ENCODE results near the gene TSHB. TPM values are rescaled to one million over a fixed set of nuclear protein-coding genes. Genes with fewer than 3 reads are reported as not detected.
A peak's percentile ranks its signal among the peaks of the same experiment; 100 is the strongest.

The TSHB gene
- total and polyA plus RNA-seq, 7 experiments from 2014 or later = not detected

GRCh38 chr1:115063228-115063901, 33.7 kb downstream of the TSHB start:
- Histone ChIP-seq H3K4me3 (ENCODE audit: low read length) (peak overlapping the region; percentile 36), H3K9me3 (ENCODE audit: control insufficient read depth in 2 of 3, low read length in 3 of 3) (no peaks in the 10 kb centered on the region), H3K27ac (ENCODE audit: low read depth, low read length) (peak overlapping the region; percentile 84), H3K36me3 (ENCODE audit: control insufficient read depth in 2 of 3, insufficient read depth in 3 of 3, low read length in 3 of 3) (no peaks in the 10 kb centered on the region), H3K4me1 (ENCODE audit: control insufficient read depth in 2 of 2, insufficient read depth in 2 of 2, low read length in 2 of 2) (peaks cover 32% of the 10 kb centered on the region in 2 donors), H3K27me3 (ENCODE audit: control insufficient read depth in 2 of 2, insufficient read depth in 2 of 2, low read length in 2 of 2) (no peaks in the 10 kb centered on the region)
- ChIA-PET POLR2A (interaction anchor here (0.6 to 2.0 kb wide), 5 partner anchors 16 to 42 kb away, joined by 3 to 10 read pairs (median 6); no protein-coding TSS in a partner anchor), CTCF (interaction anchor here (0.8 kb wide), 1 partner anchor 47 kb away, joined by 3 read pairs; no protein-coding TSS in a partner anchor)
- Mint-ChIP-seq H3K36me3 (peaks cover 0 to 7% (median 3%) of the 10 kb centered on the region in 5 donors), H3K27me3 (peaks cover 0 to 6% (median 0%) of the 10 kb centered on the region in 5 donors), H3K4me3 (peak overlapping the region; percentile 60 to 87 (median 78)), H3K4me1 (peaks cover 36 to 59% (median 46%) of the 10 kb centered on the region in 7 donors), H3K27ac (peak overlapping the region; percentile 89 to 100 (median 99)), H3K9me3 (peaks cover 0 to 9% (median 0%) of the 10 kb centered on the region in 11 donors)
- intact Hi-C loops (cut with micrococcal nuclease) = loop anchor here (2.0 kb wide), 4 partner anchors 283 to 1991 kb away; partner anchors contain the start of genes BCAS2 (in 1 of the 2), LRIG2 (in 1 of the 2), NRAS (in 1 of the 2) and SIKE1 (in 1 of the 2)
- ATAC-seq (peak; percentile 72), DNase-seq (peak in 7 of 9 donors; percentile 70 to 87 (median 82))

- intact Hi-C loops (cut with micrococcal nuclease) = no loop called here
- Histone ChIP-seq H3K36me3 (ENCODE audit: control insufficient read depth in 2 of 3, insufficient read depth in 3 of 3, low read length in 3 of 3) (no peaks in the 10 kb centered on the region), H3K9me3 (ENCODE audit: control insufficient read depth in 2 of 3, low read length in 3 of 3) (no peaks in the 10 kb centered on the region), H3K4me1 (ENCODE audit: control insufficient read depth in 2 of 2, insufficient read depth in 2 of 2, low read length in 2 of 2) (peaks cover 32% of the 10 kb centered on the region in 2 donors), H3K4me3 (ENCODE audit: low read length) (no peak overlapping the region), H3K27me3 (ENCODE audit: control insufficient read depth in 2 of 2, insufficient read depth in 2 of 2, low read length in 2 of 2) (no peaks in the 10 kb centered on the region), H3K27ac (ENCODE audit: low read depth, low read length) (no peak overlapping the region)
- H3K4me1 Mint-ChIP-seq = peaks cover 36 to 67% (median 53%) of the 10 kb centered on the region in 7 donors
- peaks cover 0 to 3% (median 0%) of the 10 kb centered on the region in 5 donors for H3K27me3 Mint-ChIP-seq
- DNase-seq (no peak), ATAC-seq (no peak)
- peaks cover 0 to 9% (median 0%) of the 10 kb centered on the region in 11 donors for H3K9me3 Mint-ChIP-seq
- peak overlapping the region in 8 of 10 donors; percentile 11 to 83 (median 49) for H3K4me3 Mint-ChIP-seq
- H3K27ac Mint-ChIP-seq = peak overlapping the region in 8 of 9 donors; percentile 45 to 100 (median 98)
- CTCF ChIA-PET = interaction anchor here (0.8 to 1.5 kb wide), 2 partner anchors 12 to 46 kb away, joined by 3 to 6 read pairs; no protein-coding TSS in a partner anchor
- POLR2A ChIA-PET = interaction anchor here (1.7 kb wide), 1 partner anchor 35 kb away, joined by 8 read pairs; no protein-coding TSS in a partner anchor
- peaks cover 0 to 7% (median 0%) of the 10 kb centered on the region in 5 donors for H3K36me3 Mint-ChIP-seq
Observed at GRCh38 chr1:115064461-115064860, 34.8 kb downstream of the TSHB start.

GRCh38 chr1:115065021-115065420, 35.4 kb downstream of the TSHB start:
- DNase-seq = no peak
- ChIA-PET CTCF (interaction anchor here (1.5 kb wide), 1 partner anchor 12 kb away, joined by 6 read pairs; no protein-coding TSS in a partner anchor), POLR2A (interaction anchor here (1.7 kb wide), 1 partner anchor 34 kb away, joined by 8 read pairs; no protein-coding TSS in a partner anchor)
- Histone ChIP-seq H3K27me3 (ENCODE audit: control insufficient read depth in 2 of 2, insufficient read depth in 2 of 2, low read length in 2 of 2) (no peaks in the 10 kb centered on the region), H3K4me1 (ENCODE audit: control insufficient read depth in 2 of 2, insufficient read depth in 2 of 2, low read length in 2 of 2) (peaks cover 32 to 37% of the 10 kb centered on the region in 2 donors), H3K4me3 (ENCODE audit: low read length) (no peak overlapping the region), H3K27ac (ENCODE audit: low read depth, low read length) (no peak overlapping the region), H3K36me3 (ENCODE audit: control insufficient read depth in 2 of 3, insufficient read depth in 3 of 3, low read length in 3 of 3) (no peaks in the 10 kb centered on the region), H3K9me3 (ENCODE audit: control insufficient read depth in 2 of 3, low read length in 3 of 3) (no peaks in the 10 kb centered on the region)
- H3K27ac Mint-ChIP-seq = peak overlapping the region in 6 of 9 donors; percentile 14 to 100 (median 98)
- H3K4me3 Mint-ChIP-seq = no peak overlapping the region
- no peak for ATAC-seq
- H3K27me3 Mint-ChIP-seq = peaks cover 0 to 3% (median 0%) of the 10 kb centered on the region in 5 donors
- intact Hi-C loops (cut with micrococcal nuclease) = no loop called here
- H3K4me1 Mint-ChIP-seq = peaks cover 36 to 72% (median 59%) of the 10 kb centered on the region in 7 donors
- peaks cover 0 to 7% (median 0%) of the 10 kb centered on the region in 5 donors for H3K36me3 Mint-ChIP-seq
- peaks cover 0 to 9% (median 0%) of the 10 kb centered on the region in 11 donors for H3K9me3 Mint-ChIP-seq

- Histone ChIP-seq H3K9me3 (ENCODE audit: control insufficient read depth in 2 of 3, low read length in 3 of 3) (no peaks in the 10 kb centered on the region), H3K4me3 (ENCODE audit: low read length) (no peak overlapping the region), H3K27ac (ENCODE audit: low read depth, low read length) (no peak overlapping the region), H3K36me3 (ENCODE audit: control insufficient read depth in 2 of 3, insufficient read depth in 3 of 3, low read length in 3 of 3) (no peaks in the 10 kb centered on the region), H3K27me3 (ENCODE audit: control insufficient read depth in 2 of 2, insufficient read depth in 2 of 2, low read length in 2 of 2) (no peaks in the 10 kb centered on the region), H3K4me1 (ENCODE audit: control insufficient read depth in 2 of 2, insufficient read depth in 2 of 2, low read length in 2 of 2) (peaks cover 16 to 28% of the 10 kb centered on the region in 2 donors)
- Mint-ChIP-seq H3K4me1 (peaks cover 30 to 73% (median 64%) of the 10 kb centered on the region in 7 donors), H3K9me3 (peaks cover 0 to 9% (median 0%) of the 10 kb centered on the region in 11 donors), H3K27me3 (no peaks in the 10 kb centered on the region), H3K36me3 (peaks cover 0 to 7% (median 0%) of the 10 kb centered on the region in 5 donors), H3K4me3 (no peak overlapping the region), H3K27ac (peak overlapping the region in 3 of 9 donors; percentile 5 to 86 (median 40))
- ATAC-seq = no peak
- no peak for DNase-seq
- CTCF ChIA-PET = no interaction called here
- intact Hi-C loops (cut with micrococcal nuclease) = no loop called here
- POLR2A ChIA-PET = interaction anchor here (1.2 kb wide), 1 partner anchor 14 kb away, joined by 5 read pairs; no protein-coding TSS in a partner anchor
Observed at GRCh38 chr1:115067161-115067859, 37.7 kb downstream of the TSHB start.

GRCh38 chr1:115068826-115069585, 39.4 kb downstream of the TSHB start:
- H3K4me1 Mint-ChIP-seq = peaks cover 18 to 67% (median 54%) of the 10 kb centered on the region in 7 donors
- H3K4me3 ChIP-seq (ENCODE audit: low read length) = no peak overlapping the region
- peak overlapping the region in 4 of 9 donors; percentile 18 to 69 (median 21) for H3K27ac Mint-ChIP-seq
- peaks cover 8 to 18% of the 10 kb centered on the region in 2 donors for H3K4me1 ChIP-seq (ENCODE audit: control insufficient read depth in 2 of 2, insufficient read depth in 2 of 2, low read length in 2 of 2)
- intact Hi-C loops (cut with micrococcal nuclease) = no loop called here
- no peaks in the 10 kb centered on the region for H3K36me3 ChIP-seq (ENCODE audit: control insufficient read depth in 2 of 3, insufficient read depth in 3 of 3, low read length in 3 of 3)
- no peak overlapping the region for H3K4me3 Mint-ChIP-seq
- CTCF ChIA-PET = no interaction called here
- H3K27me3 ChIP-seq (ENCODE audit: control insufficient read depth in 2 of 2, insufficient read depth in 2 of 2, low read length in 2 of 2) = no peaks in the 10 kb centered on the region
- POLR2A ChIA-PET = no interaction called here
- no peak for DNase-seq
- ATAC-seq = no peak
- no peaks in the 10 kb centered on the region for H3K9me3 ChIP-seq (ENCODE audit: control insufficient read depth in 2 of 3, low read length in 3 of 3)
- H3K9me3 Mint-ChIP-seq = peaks cover 0 to 2% (median 0%) of the 10 kb centered on the region in 11 donors
- H3K27ac ChIP-seq (ENCODE audit: low read depth, low read length) = no peak overlapping the region
- H3K27me3 Mint-ChIP-seq = no peaks in the 10 kb centered on the region
- H3K36me3 Mint-ChIP-seq = peaks cover 0 to 3% (median 0%) of the 10 kb centered on the region in 5 donors
